Measurements from ENCODE around the gene SLC23A2.
"Not testable (repeated sequence)": the region's sequence is repeated elsewhere in the genome, so short reads cannot be mapped to it uniquely, and the experiment has no call there.

SLC23A2 gene

DNA sequence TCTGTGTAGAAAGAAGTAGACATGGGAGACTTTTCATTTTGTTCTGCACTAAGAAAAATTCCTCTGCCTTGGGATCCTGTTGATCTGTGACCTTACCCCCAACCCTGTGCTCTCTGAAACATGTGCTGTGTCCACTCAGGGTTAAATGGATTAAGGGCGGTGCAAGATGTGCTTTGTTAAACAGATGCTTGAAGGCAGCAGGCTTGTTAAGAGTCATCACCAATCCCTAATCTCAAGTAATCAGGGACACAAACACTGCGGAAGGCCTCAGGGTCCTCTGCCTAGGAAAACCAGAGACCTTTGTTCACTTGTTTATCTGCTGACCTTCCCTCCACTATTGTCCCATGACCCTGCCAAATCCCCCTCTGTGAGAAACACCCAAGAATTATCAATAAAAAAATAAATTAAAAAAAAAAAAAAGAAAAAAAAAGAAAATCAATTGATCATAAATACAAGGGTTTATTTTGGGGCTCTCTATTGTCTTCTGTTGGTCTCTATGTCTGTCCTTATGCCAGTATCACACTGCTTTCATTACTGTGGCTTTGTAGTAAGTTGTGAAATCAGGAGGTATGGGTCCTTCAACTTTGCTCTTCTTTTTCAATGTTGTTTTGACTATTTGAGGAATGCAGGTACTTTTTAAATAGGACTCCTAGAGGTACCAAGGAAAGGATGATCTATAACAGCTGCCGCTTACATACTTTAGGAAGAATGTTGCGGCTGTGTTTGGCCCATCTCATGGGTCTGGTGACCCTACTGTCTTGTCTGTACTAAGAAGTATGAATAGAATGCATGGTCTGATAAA, 27.1 kb upstream of the SLC23A2 start:
- not testable (repeated sequence) for DNase-seq; H3K4me3 Mint-ChIP-seq; H3K27ac Mint-ChIP-seq; H3K4me1 Mint-ChIP-seq; ATAC-seq; H3K9me3 Mint-ChIP-seq; H3K36me3 Mint-ChIP-seq (ENCODE audit: low read depth); H3K27me3 Mint-ChIP-seq

DNA sequence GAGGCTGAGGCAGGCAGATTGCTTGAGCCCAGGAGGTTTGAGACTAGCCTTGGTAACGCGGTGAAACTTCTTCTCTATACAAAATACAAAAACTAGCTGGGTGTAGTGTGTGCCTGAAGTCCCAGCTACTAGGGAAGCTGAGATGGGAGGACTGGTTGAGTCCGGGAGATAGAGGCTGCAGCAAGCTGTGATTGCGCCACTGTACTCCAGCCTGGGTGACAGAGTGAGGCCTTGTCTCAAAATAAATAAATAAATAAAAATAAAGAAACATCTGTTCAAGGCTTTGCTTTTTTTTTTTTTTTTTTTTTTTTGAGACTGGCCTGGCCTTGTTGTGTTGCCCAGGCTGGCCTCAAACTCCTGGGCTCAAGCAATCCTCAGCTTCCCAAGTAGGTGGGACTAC, 23.7 kb upstream of the SLC23A2 start:
- H3K36me3 Mint-ChIP-seq (ENCODE audit: low read depth) = no peaks in the 10 kb centered on the region
- H3K27ac Mint-ChIP-seq = no peak overlapping the region

DNA sequence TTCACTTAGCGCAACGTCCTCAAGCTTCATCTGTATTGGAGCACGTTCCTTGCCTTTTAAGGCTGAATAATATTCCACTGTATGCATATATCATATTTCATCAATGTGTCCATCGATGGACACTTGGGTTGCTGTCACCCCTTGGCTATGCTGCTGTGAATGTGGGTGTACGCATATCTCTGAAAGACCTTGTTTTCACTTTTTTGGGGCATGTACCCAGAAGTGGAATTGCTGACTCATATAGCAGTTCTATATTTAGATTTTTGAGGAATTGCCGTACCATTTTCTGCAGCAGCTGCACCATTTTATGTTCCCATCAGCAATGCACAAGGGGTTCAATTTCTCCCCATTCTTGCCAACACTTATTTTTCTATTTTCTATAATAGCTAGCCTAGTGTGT, 22.8 kb upstream of the SLC23A2 start:
- ATAC-seq (no peak), DNase-seq (no peak)
- no peaks in the 10 kb centered on the region for H3K27me3 Mint-ChIP-seq
- H3K36me3 Mint-ChIP-seq (ENCODE audit: low read depth) = no peaks in the 10 kb centered on the region
- peaks cover 4% of the 10 kb centered on the region for H3K4me1 Mint-ChIP-seq
- no peak overlapping the region for H3K4me3 Mint-ChIP-seq
- H3K9me3 Mint-ChIP-seq = no peaks in the 10 kb centered on the region
- H3K27ac Mint-ChIP-seq = no peak overlapping the region

More for the DNA sequence above, 23.7 kb upstream of the SLC23A2 start:
- H3K4me3 Mint-ChIP-seq = no peak overlapping the region
- DNase-seq (no peak), ATAC-seq (no peak)
- H3K9me3 Mint-ChIP-seq = no peaks in the 10 kb centered on the region
- H3K27me3 Mint-ChIP-seq = no peaks in the 10 kb centered on the region
- peaks cover 4% of the 10 kb centered on the region for H3K4me1 Mint-ChIP-seq

DNA sequence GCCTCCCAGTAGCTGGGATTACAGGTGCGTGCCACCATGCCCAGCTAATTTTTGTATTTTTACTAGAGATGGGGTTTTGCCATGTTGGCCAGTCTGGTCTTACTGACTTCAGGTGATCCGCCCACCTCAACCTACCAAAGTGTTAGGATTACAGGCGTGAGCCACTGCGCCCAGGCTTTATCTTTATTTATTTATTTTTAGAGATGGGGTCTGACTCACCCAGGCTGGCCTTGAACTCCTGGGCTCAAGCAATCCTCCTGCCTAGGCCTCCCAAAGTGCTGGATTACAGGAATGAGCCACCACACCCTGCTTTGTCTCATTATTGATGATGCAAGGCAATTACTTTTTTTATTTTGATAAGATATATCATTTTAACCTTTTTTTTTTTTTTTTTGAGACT, 21.9 kb upstream of the SLC23A2 start:
- not testable (repeated sequence) for H3K27me3 Mint-ChIP-seq; ATAC-seq; H3K27ac Mint-ChIP-seq; H3K4me1 Mint-ChIP-seq; DNase-seq; H3K36me3 Mint-ChIP-seq (ENCODE audit: low read depth); H3K9me3 Mint-ChIP-seq; H3K4me3 Mint-ChIP-seq

DNA sequence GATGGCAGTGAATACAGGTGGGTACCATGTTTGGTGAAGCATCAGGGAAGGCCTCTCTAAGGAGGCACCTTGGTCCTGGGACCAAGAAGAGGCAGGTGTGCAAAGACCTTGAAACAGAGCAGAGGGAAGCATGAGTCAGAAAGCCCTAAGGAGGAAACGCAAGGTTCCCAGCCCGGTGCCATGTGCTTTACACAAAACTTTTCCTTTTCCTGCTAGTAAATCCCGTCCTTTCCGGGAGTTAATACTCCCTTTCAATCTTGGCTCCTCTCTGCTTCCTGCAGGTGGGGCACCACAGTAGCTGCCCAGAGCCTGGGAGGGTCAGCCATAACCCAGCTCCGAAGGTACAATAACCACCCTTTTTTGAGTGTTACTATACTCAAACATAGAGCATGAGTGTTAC, 19.4 kb upstream of the SLC23A2 start:
- no peak for ATAC-seq
- Mint-ChIP-seq H3K4me3 (no peak overlapping the region), H3K27me3 (no peaks in the 10 kb centered on the region), H3K4me1 (peaks cover 4% of the 10 kb centered on the region), H3K36me3 (ENCODE audit: low read depth) (no peaks in the 10 kb centered on the region), H3K27ac (no peak overlapping the region), H3K9me3 (no peaks in the 10 kb centered on the region)
- no peak for DNase-seq

DNA sequence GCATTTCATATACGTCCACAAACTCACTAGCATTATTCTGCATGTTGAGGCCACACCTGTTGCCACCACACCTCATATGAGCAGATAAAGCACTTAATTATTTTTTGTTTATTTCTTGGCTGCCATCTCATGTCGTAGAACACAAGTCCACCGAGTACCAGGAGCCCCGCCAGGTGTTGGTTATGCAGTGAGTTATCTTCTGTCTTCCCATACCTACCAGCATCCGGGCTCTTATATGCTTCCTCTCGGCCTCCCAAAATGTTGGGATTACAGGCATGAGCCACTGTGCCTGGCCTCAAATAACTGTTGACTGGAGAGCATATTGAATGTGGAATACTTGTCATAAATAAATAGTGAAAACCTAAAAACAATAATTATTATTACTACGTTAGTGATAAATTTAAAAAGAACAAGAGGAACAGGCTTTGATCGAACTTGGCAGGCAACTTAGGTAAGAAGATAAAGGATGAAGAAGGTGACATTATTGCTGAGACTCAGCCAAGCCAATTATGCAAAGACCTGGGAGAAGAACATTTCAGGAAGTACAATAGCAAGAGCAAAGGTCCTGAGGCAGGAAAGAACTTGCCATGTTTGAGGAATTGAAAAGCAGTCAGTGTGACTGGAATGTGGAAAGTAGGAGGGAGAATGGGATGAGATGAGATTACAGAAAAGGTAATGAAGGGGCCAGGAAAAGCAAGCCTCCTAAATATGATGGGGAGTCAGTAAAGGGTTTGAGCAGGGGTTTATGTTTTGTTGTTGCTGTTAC, 12.6 kb upstream of the SLC23A2 start:
- no peaks in the 10 kb centered on the region for H3K36me3 Mint-ChIP-seq (ENCODE audit: low read depth)
- H3K27me3 Mint-ChIP-seq = no peaks in the 10 kb centered on the region
- no peaks in the 10 kb centered on the region for H3K9me3 Mint-ChIP-seq
- no peak overlapping the region for H3K27ac Mint-ChIP-seq
- DNase-seq (no peak), ATAC-seq (no peak)
- H3K4me3 Mint-ChIP-seq = no peak overlapping the region
- peaks cover 3% of the 10 kb centered on the region for H3K4me1 Mint-ChIP-seq

DNA sequence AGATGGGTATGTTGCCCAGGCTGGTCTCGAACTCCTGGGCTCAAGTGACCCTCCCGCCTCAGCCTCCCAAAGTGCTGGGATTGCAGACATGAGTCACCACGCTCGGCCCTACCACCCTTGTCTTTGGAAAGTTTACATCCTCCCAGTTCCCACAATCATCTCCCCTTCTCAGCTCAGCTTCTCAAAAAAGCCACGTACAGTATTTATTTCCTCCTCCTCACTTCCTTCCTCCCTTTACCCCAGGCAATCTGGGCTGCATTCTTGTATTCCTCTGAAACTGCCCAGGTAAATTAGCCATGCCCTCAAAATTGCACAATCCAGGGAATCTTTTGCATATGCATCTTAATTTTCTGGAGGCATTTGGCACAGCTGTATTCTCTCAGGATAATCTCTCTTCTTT, 7.4 kb upstream of the SLC23A2 start:
- no peaks in the 10 kb centered on the region for H3K27me3 Mint-ChIP-seq
- H3K4me3 Mint-ChIP-seq = no peak overlapping the region
- peaks cover 6% of the 10 kb centered on the region for H3K4me1 Mint-ChIP-seq
- ATAC-seq (no peak), DNase-seq (no peak)
- no peaks in the 10 kb centered on the region for H3K36me3 Mint-ChIP-seq (ENCODE audit: low read depth)
- no peaks in the 10 kb centered on the region for H3K9me3 Mint-ChIP-seq
- no peak overlapping the region for H3K27ac Mint-ChIP-seq

DNA sequence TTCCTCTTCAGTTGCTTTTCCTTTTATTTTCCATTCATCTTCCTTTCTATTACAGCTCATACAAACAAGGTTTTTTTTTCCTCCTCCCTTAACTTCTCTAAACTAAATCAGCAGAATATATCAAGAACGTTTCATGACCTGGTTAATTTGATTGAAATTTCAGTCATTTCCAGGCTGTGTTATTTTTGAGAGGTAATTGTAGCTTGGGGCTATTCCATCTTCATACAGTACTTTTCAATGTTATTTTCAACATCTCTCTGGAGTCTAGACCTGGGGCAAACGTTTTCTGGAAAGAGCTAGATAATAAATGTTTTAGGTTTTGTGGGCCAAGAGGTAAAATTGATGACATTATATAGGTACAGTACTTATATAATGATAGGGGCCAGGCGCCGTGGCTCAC, 4.0 kb upstream of the SLC23A2 start:
- no peaks in the 10 kb centered on the region for H3K9me3 Mint-ChIP-seq
- no peak overlapping the region for H3K4me3 Mint-ChIP-seq
- H3K36me3 Mint-ChIP-seq (ENCODE audit: low read depth) = peaks cover 2% of the 10 kb centered on the region
- no peak for ATAC-seq
- no peak overlapping the region for H3K27ac Mint-ChIP-seq
- peaks cover 15% of the 10 kb centered on the region for H3K4me1 Mint-ChIP-seq
- DNase-seq = no peak
- peaks cover 2% of the 10 kb centered on the region for H3K27me3 Mint-ChIP-seq

DNA sequence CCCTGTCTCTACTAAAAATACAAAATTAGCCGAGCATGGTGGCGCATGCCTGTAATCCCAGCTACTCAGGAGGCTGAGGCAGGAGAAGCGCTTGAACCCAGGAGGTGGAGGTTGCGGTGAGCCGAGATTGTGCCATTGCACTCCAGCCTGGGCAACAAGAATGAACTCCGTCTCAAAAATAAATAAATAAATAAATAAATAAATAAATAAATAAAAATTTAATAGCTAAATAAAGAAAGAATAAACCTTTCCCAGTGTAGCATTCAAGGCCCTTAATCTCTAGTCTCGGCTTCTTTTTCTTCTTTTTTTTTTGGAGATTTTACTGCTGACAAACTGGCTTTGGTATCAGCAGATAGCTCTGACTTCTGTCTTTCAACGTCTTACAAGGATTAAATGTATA, 3.5 kb upstream of the SLC23A2 start:
- ATAC-seq; H3K4me3 Mint-ChIP-seq; H3K27ac Mint-ChIP-seq; DNase-seq; H3K36me3 Mint-ChIP-seq (ENCODE audit: low read depth); H3K27me3 Mint-ChIP-seq; H3K9me3 Mint-ChIP-seq: not testable (repeated sequence)
- H3K4me1 Mint-ChIP-seq = peaks cover 20% of the 10 kb centered on the region

DNA sequence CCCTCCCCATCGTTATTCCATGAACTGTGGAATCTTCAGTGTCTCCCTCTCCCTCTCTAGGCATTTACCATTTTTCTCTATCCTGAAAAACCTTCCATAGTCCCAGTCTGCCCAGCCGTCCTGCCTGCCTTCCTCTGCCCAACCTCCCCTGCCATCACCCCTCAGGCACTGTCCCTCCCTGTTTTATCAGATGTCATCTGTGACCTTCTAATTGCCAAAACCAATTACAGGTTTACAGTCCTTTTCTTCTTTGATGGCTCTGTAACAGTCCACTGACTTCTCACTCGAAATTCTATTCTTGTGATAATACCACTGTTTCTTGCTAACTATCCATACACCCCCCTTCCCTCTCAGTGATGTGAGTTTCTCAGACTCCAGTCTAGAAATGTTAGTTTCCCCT, 2.3 kb upstream of the SLC23A2 start:
- peaks cover 2% of the 10 kb centered on the region for H3K27me3 Mint-ChIP-seq
- H3K36me3 Mint-ChIP-seq (ENCODE audit: low read depth) = peaks cover 6% of the 10 kb centered on the region
- H3K4me1 Mint-ChIP-seq = peaks cover 25% of the 10 kb centered on the region
- no peak for DNase-seq
- H3K4me3 Mint-ChIP-seq = no peak overlapping the region
- H3K9me3 Mint-ChIP-seq = no peaks in the 10 kb centered on the region
- no peak overlapping the region for H3K27ac Mint-ChIP-seq
- ATAC-seq = no peak

DNA sequence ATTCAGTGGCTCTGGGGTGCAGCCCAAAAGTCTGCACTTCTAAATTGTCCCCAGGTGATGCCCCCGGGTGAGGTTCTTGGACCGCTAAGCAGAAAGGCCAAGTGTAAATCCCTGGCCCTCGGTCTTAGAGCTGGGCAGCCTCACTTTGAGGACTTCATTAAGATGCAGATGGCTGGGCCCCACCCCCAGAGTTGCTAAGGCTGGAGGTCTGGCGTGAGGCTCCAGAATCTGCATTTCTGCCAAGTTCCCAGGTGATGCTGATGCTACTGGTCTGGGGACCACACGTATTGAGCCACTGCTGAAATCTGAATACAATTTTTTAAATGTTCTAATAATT, 735 bp upstream of the SLC23A2 start:
- peak overlapping the region; percentile 70 for H3K27ac Mint-ChIP-seq
- H3K4me1 Mint-ChIP-seq = peaks cover 36% of the 10 kb centered on the region
- H3K9me3 Mint-ChIP-seq = no peaks in the 10 kb centered on the region
- peaks cover 6% of the 10 kb centered on the region for H3K36me3 Mint-ChIP-seq (ENCODE audit: low read depth)
- H3K27me3 Mint-ChIP-seq = peaks cover 2% of the 10 kb centered on the region
- H3K4me3 Mint-ChIP-seq = peak overlapping the region; percentile 83
- no peak for ATAC-seq
- DNase-seq = peak; percentile 11

DNA sequence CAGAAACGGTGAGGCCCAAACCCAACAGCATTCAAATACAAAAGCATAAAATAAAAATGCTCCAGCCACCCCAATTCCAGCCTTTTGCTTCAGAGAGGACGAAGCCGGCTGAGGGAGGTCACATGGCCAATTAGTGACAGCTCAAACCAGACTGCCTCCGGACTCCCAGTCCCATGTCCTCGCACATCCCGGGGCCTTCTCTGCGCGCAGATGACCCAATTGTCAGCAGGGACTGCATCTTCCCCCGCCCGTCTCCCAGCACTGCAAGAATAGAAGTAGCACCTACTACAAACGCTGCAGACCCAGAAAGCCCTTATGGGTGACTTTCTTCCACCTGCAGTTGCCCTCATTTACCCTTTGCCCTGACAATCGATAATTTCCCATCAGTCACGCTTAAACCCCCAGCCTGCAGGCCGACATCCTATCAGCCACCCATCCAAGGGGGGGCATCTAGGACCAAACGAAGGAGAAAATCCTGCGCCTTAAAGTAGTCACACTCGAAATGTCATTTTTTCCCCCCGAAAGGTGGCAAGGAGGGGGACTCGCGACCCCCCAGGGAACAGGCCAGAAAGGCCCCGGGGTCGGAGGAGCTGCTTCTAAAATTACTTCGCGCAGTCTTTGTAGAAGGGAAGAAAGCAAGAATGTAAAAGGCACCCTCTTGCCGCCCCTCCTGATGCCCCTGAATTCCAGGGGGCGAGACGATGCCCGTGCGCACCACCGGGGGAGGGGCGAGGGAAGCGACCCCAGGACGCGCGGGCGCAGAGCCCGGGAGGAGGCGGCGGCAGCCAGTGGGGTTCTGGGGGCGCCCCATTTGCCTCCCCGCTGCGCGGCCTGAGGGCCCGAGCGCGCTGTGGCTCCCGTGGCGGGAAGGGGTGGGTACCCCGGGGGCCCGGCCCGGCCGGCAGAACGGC, 792 bp downstream of the SLC23A2 start:
- ATAC-seq (peak; percentile 56), DNase-seq (peak; percentile 24)
- H3K4me3 Mint-ChIP-seq = peak overlapping the region; percentile 88
- H3K4me1 Mint-ChIP-seq = peaks cover 39% of the 10 kb centered on the region
- peaks cover 6% of the 10 kb centered on the region for H3K36me3 Mint-ChIP-seq (ENCODE audit: low read depth)
- H3K27me3 Mint-ChIP-seq = peaks cover 2% of the 10 kb centered on the region
- H3K9me3 Mint-ChIP-seq = no peaks in the 10 kb centered on the region
- peak overlapping the region; percentile 68 for H3K27ac Mint-ChIP-seq

DNA sequence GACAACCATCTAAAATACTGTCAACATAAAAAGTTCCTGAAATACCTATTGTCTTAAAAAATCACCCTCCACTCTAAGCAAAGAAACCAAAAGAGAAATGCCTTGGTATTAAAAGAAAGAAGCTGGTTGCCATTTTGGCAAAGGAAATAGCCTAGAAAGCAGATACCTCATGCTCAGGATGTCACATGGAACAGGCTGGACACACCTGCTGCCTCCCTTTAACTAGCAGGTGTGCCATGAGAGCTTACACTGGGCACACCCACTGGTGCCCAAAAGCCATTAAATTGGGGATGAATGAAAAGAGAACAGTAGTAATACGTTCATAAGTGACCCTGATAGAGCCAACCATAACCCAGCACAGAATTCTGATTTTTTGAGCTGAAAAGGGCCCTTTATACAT, 1.5 kb downstream of the SLC23A2 start:
- Mint-ChIP-seq H3K27ac (peak overlapping the region; percentile 68), H3K9me3 (no peaks in the 10 kb centered on the region), H3K4me3 (peak overlapping the region; percentile 88), H3K36me3 (ENCODE audit: low read depth) (peaks cover 6% of the 10 kb centered on the region), H3K27me3 (peaks cover 2% of the 10 kb centered on the region), H3K4me1 (peaks cover 44% of the 10 kb centered on the region)
- ATAC-seq = no peak
- no peak for DNase-seq

DNA sequence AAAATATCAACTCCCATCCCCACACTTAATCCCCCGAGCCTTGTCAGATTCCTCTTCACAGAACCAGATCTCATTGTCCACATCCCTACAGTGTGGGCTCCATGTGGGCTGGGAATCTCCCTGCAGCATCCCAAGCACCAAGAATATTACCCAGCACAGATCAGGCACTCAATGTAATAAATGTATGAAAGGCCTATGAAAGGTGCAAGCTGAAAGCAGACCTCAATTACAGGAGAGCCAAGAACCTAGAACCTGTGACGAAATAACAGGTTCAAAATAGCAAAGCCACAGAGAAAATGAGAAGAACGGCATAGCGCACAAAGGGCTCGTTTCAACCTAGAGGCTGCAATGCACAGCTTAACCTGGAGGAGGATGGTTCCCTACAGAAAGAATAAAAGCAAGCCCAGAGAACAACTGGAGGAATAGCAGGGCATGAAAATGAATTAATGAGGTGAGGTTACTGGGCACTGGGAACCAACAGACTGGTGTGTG, 3.1 kb downstream of the SLC23A2 start:
- no peak overlapping the region for H3K27ac Mint-ChIP-seq
- H3K4me3 Mint-ChIP-seq = peak overlapping the region; percentile 27
- H3K27me3 Mint-ChIP-seq = peaks cover 2% of the 10 kb centered on the region
- ATAC-seq (no peak), DNase-seq (no peak)
- peaks cover 53% of the 10 kb centered on the region for H3K4me1 Mint-ChIP-seq
- peaks cover 6% of the 10 kb centered on the region for H3K36me3 Mint-ChIP-seq (ENCODE audit: low read depth)
- H3K9me3 Mint-ChIP-seq = no peaks in the 10 kb centered on the region

Data from activated naive CD8-positive, alpha-beta T cell treated with anti-CD3 and anti-CD28 coated beads, Interleukin-2, amount 50 U/mL, for 24 hours (primary cell).